Stomach (tissue), 9 donors: ENCODE data around the gene GNPDA1. TPM values are rescaled to one million over a fixed set of nuclear protein-coding genes. Genes with fewer than 3 reads are reported as not detected.

Source experiments
- DNase-seq, 2 donors: peaks; one replicate each; pipeline versions ENCODE4 v3.0.0 to v3.0.0-alpha.2; 2013 to 2019
- H3K27ac ChIP-seq, 5 donors: fragments of 200-600 bp in 4 of 5; sonication (generic) in 4 of 5; one replicate each; pipeline ENCODE4 v1.5.1; 2013 to 2019; ENCODE audit warnings: mild to moderate bottlenecking in 1 of 5, moderate library complexity in 1 of 5
- H3K27me3 ChIP-seq, 3 donors: fragments of 200-600 bp; sonication (generic); one replicate each; pipeline ENCODE4 v1.5.1; 2017 to 2019; ENCODE audit warnings: mixed run types in 1 of 3
- H3K36me3 ChIP-seq, 4 donors: fragments of 200-600 bp; sonication (generic); 1 replicate in 3 of 4; 2 replicates in 1 of 4; pipeline ENCODE4 v1.5.1; 2016 to 2019
- H3K4me1 ChIP-seq, 4 donors: fragments of 200-600 bp; sonication (generic); one replicate each; pipeline ENCODE4 v1.5.1; 2016 to 2019
- H3K4me3 ChIP-seq, 4 donors: fragments of 200-600 bp; sonication (generic) in 3 of 4; one replicate each; pipeline ENCODE4 v1.5.1; 2016 to 2019; ENCODE audit warnings: mild to moderate bottlenecking in 1 of 4
- H3K9me3 ChIP-seq, 4 donors: fragments of 200-600 bp; sonication (generic); one replicate each; pipeline ENCODE4 v1.5.1; 2016 to 2019
- CTCF ChIP-seq, 7 experiments: fragments of 450-650 bp in 4 of 7; fragments of 200-600 bp in 3 of 7; sonication (generic) in 3 of 7; IDR thresholded peaks; one replicate each; pipeline ENCODE4 v1.5.1; 2016 to 2019; ENCODE audit warnings: antibody characterized with exemption in 7 of 7, control low read depth in 2 of 7, mild to moderate bottlenecking in 1 of 7
- POLR2AphosphoS5 ChIP-seq, 3 donors: sonication (generic); formaldehyde crosslinking; IDR thresholded peaks; one replicate each; pipeline ENCODE4 v1.6.1; 2016; ENCODE audit warnings: antibody characterized with exemption in 3 of 3
- WGBS, 5 donors: extraction: QIAGEN DNeasy Blood & Tissue Kit in 3 of 5; methylation state at CpG; one replicate each; pipeline versions ENCODE4 v1.1.5 to v1.1.7; 2013 to 2018; 5-methylcytosine and 5-hydroxymethylcytosine counted together
- intact Hi-C: fragments of 100-400 bp; cut with DNase I; formaldehyde crosslinking; loops from one replicate; pipeline ENCODE4 v1.15.1; 2023; ENCODE audit warnings: low total_unique reads
- polyA plus RNA-seq, 3 donors: library from polyadenylated mRNA; stranded (reverse); fragments of 200-250 nt; gene quantifications; one replicate each; pipeline ENCODE4 v1.2.3, GENCODE V29; 2013
- total RNA-seq, 5 donors: library from RNA; depleted of rRNA; stranded (reverse); fragments of >200 nt; gene quantifications; one replicate each; pipeline versions ENCODE4 v1.1.0 to v1.2.3, GENCODE V29; 2014 to 2016
- donor health status: healthy with polysubstance abuse.
- donor health status: Bipolar disorder and iron deficiency.
- donor health status: healthy.

The GNPDA1 gene
- total and polyA plus RNA-seq, 8 donors, result 2.7 to 18.9 (median 11.1) TPM

- WGBS, 5 donors, result 41 to 52% (median 47%) methylated on average over 9 of the region's 9 CpGs
- H3K27ac ChIP-seq, result peak overlapping the region in 1 of 5 donors; percentile 21
- no peak for TF ChIP-seq POLR2AphosphoS5 (IDR thresholded peaks at IDR 0.05)
- TF ChIP-seq CTCF (IDR thresholded peaks at IDR 0.05), result peak in 1 of 7 experiments; percentile 11
- peaks cover 0 to 25% (median 5%) of the 10 kb centered on the region in 4 donors for H3K4me1 ChIP-seq
- intact Hi-C loops, result no loop called here
- no peak overlapping the region for H3K4me3 ChIP-seq
- peaks cover 0 to 7% (median 2%) of the 10 kb centered on the region in 4 donors for H3K36me3 ChIP-seq
- H3K9me3 ChIP-seq, result no peaks in the 10 kb centered on the region
- DNase-seq, result peak in 1 of 2 donors; percentile 64
- no peaks in the 10 kb centered on the region for H3K27me3 ChIP-seq
Measured at GRCh38 chr5:141951332-141951781, 61.5 kb downstream of the GNPDA1 start.

Other genes with a start within 250 kb of the GNPDA1 start
- gene PCDH1, start 134.6 kb downstream of the GNPDA1 start, total RNA-seq, result 10 to 100 TPM; 35.3 to 96.9 (median 79.1) TPM
- gene PCDH1, start 134.6 kb downstream of the GNPDA1 start, polyA plus RNA-seq, result 10 to 100 TPM in 2 of 3 donors, 1 to 10 TPM in 1; 8.7 to 20.9 (median 10.6) TPM
- gene DELE1, start 89.2 kb downstream of the GNPDA1 start, total RNA-seq, result 100 to 1,000 TPM in 1 of 5 donors, 10 to 100 TPM in 4; 65.0 to 100 (median 98.2) TPM
- 10 to 100 TPM; 29.2 to 39.8 (median 32.6) TPM for gene DELE1, start 89.2 kb downstream of the GNPDA1 start, polyA plus RNA-seq
- gene PCDH12, start 54.8 kb downstream of the GNPDA1 start, total RNA-seq, result 1 to 10 TPM; 1.2 to 7.0 (median 3.7) TPM
- gene PCDH12, start 54.8 kb downstream of the GNPDA1 start, polyA plus RNA-seq, result under 1 TPM; 0.35 to 0.46 (median 0.37) TPM
- 10 to 100 TPM; 24.2 to 67.4 (median 43.2) TPM for gene RNF14, start 43.9 kb downstream of the GNPDA1 start, total RNA-seq
- 10 to 100 TPM; 14.4 to 26.1 (median 25.5) TPM for gene RNF14, start 43.9 kb downstream of the GNPDA1 start, polyA plus RNA-seq
- 100 to 1,000 TPM in 2 of 5 donors, 10 to 100 TPM in 3; 24.5 to 123 (median 42.6) TPM for gene NDFIP1, start 95.8 kb upstream of the GNPDA1 start, total RNA-seq
- 10 to 100 TPM; 20.2 to 27.8 (median 25.3) TPM for gene NDFIP1, start 95.8 kb upstream of the GNPDA1 start, polyA plus RNA-seq